Measurements from ENCODE around the gene PDHB.

DNA sequence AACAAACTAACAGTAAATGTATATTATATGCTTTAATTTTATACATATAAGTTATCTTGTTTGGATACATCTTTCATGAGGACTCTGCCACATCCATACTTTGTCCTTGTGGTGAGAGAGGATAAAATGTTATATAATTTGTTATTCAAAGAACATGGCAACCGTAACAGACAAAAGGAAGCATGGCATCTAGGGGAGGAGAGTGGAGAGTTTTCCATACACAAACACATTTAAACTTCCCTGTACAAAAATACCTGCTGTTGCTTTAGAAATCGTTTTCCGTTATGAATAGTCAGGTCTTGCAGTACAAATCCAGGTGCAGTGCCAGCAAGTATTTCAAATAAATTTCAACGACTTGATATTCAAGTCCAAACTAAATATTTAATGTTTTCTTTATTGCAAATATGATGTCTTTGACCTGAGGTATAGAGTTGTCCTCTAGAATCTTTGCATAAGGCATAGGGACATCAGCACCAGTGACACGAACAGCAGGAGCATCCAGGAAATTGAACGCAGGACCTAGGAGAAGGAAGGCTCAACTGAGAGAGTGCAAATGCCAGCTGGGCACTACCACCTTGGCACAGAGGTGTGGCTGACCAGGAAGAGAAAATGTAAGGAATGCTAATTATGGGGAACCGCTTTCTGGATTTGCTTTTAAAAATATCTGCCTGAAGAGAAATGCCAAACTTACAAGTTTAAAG lies 5.8 kb downstream of the PDHB start:
- no peak for TF ChIP-seq CEBPB (IDR thresholded peaks at IDR 0.05; ENCODE audit: borderline replicate concordance, low read depth, low read length)
- TF ChIP-seq, protein P1, sequence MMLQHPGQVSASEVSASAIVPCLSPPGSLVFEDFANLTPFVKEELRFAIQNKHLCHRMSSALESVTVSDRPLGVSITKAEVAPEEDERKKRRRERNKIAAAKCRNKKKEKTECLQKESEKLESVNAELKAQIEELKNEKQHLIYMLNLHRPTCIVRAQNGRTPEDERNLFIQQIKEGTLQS (CRISPR knock-in tag; IDR thresholded peaks at IDR 0.05): no peak
- TF ChIP-seq ZNF564 (CRISPR knock-in tag; IDR thresholded peaks at IDR 0.05): no peak
- TF ChIP-seq, protein P2, sequence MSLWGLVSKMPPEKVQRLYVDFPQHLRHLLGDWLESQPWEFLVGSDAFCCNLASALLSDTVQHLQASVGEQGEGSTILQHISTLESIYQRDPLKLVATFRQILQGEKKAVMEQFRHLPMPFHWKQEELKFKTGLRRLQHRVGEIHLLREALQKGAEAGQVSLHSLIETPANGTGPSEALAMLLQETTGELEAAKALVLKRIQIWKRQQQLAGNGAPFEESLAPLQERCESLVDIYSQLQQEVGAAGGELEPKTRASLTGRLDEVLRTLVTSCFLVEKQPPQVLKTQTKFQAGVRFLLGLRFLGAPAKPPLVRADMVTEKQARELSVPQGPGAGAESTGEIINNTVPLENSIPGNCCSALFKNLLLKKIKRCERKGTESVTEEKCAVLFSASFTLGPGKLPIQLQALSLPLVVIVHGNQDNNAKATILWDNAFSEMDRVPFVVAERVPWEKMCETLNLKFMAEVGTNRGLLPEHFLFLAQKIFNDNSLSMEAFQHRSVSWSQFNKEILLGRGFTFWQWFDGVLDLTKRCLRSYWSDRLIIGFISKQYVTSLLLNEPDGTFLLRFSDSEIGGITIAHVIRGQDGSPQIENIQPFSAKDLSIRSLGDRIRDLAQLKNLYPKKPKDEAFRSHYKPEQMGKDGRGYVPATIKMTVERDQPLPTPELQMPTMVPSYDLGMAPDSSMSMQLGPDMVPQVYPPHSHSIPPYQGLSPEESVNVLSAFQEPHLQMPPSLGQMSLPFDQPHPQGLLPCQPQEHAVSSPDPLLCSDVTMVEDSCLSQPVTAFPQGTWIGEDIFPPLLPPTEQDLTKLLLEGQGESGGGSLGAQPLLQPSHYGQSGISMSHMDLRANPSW (CRISPR knock-in tag; IDR thresholded peaks at IDR 0.05; ENCODE audit: borderline replicate concordance): no peak
- TF ChIP-seq ZFP90 (CRISPR knock-in tag; IDR thresholded peaks at IDR 0.05; ENCODE audit: borderline replicate concordance): no peak
- TF ChIP-seq MED13 (CRISPR knock-in tag; IDR thresholded peaks at IDR 0.05): no peak
- no peak for TF ChIP-seq ZNF451 (CRISPR knock-in tag; IDR thresholded peaks at IDR 0.05)
- TF ChIP-seq, protein P3, sequence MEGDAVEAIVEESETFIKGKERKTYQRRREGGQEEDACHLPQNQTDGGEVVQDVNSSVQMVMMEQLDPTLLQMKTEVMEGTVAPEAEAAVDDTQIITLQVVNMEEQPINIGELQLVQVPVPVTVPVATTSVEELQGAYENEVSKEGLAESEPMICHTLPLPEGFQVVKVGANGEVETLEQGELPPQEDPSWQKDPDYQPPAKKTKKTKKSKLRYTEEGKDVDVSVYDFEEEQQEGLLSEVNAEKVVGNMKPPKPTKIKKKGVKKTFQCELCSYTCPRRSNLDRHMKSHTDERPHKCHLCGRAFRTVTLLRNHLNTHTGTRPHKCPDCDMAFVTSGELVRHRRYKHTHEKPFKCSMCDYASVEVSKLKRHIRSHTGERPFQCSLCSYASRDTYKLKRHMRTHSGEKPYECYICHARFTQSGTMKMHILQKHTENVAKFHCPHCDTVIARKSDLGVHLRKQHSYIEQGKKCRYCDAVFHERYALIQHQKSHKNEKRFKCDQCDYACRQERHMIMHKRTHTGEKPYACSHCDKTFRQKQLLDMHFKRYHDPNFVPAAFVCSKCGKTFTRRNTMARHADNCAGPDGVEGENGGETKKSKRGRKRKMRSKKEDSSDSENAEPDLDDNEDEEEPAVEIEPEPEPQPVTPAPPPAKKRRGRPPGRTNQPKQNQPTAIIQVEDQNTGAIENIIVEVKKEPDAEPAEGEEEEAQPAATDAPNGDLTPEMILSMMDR (CRISPR knock-in tag; IDR thresholded peaks at IDR 0.05): no peak
- TF ChIP-seq AKAP8 (CRISPR knock-in tag; IDR thresholded peaks at IDR 0.05): no peak
- no peak for TF ChIP-seq ZNF101 (CRISPR knock-in tag; IDR thresholded peaks at IDR 0.05; ENCODE audit: borderline replicate concordance, low read depth)

Data from HepG2 (cell line).